Amniotic epithelial cell (primary cell): ENCODE results near the gene RHBDD1.

Source experiments
- DNase-seq: peaks from one replicate; pipeline ENCODE4 v3.0.0-alpha.2; 2010; ENCODE audit warnings: low read depth

Gene RHBDD1

DNA sequence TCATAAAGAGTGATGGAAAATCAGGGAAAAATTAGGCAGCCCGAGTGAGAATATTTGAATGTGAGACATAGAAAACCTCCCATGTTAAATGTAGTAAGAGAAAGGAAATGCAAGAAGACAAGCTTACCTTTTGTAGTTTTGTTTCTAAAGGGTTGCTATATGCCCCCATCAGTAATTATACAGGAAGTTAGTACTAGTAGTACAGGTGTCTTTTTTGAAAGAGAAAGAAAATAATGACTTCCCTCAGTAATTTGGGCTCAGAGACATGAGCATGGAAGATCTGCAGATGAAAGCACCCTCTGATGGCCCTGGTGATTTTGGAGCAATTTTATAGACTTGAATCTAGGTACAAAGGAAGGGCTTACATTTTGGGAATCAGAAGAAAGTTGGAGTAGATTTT is 80.8 kb downstream of the RHBDD1 start:
- DNase-seq, result no peak

DNA sequence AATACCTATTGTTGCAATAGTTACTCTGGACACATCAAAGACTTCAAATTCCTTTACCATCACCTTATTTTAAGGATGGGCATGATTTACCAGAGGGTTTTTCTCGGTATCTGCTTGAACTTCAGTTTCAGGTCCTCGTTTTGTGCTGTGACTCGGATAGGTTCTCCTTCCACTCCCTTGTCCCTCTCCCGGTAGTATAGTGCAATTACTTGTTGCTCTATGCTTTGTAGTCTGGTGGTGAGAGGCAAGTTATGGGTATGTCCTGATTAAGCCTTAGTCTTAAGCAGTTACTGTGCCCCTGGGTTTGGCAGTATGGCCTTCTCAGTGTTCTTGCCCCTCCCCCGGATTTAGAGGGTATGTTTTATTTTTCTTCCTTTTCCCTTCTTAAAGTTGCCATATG is 96.6 kb downstream of the RHBDD1 start:
- no peak for DNase-seq

DNA sequence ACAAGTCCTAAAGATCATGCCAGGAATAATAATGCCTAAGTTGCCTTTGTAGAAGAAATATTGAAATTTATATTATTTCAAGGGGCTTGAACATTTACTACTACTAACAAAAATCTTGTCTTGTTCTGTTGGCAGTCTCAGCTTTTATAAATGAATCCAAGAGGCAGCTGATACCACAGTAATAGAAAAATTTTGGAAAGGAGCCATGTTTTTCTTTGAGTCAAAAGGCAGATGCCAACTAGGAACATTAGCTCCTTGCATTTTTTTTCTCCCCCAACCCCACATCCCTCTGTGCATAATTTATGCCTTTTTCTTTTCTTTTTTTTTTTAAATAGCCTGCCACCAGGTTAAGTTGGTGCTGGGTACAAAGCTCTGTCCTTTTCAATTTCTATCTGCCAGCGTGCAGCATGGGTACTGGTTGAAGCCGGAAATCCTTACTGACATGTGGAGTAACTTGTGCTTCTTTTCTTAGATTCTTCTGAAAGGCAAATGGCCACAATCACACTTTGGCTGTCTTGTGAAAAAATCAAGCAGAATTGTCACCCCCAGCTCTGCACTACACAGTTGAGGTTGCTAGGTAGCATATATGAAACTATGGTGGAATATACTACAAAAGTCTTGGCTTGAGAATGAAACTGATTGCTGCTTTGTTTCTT is 98.8 kb downstream of the RHBDD1 start:
- DNase-seq, result no peak

DNA sequence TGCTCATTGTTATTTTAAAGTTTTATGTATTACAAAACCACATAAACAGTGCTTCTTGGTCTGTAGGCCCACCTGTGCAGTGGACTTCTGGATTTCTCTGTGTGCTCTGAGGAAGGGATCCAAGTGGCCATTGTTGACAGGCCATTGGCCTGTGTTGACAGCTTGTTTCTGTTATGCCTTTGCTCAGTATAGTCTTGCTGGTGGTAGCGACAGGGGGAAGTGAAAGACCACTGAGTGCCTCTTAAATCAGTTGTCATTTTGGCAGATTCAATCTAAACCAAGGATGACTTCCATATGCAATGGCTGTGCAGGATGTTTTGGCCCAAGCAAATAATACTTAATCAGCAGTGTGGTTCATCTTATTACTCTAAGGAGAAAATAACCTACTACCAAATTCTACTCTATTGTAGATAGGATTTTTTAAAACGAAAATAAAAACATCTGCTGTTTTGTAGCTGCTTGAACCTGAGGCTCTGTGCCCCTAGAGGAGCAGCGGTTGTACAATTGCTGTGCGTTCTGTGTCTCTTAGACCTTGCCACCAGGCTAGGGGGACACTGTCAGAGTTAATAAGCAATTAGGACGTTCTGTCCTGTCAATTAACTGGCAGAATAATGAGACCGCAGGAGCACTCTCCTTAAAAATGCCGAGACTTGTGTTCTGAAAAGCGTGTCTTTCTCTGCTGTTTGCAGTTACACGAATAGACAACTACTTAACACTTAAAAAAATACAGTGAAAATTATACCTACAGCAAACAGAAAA is 108.2 kb downstream of the RHBDD1 start:
- DNase-seq, result no peak

DNA sequence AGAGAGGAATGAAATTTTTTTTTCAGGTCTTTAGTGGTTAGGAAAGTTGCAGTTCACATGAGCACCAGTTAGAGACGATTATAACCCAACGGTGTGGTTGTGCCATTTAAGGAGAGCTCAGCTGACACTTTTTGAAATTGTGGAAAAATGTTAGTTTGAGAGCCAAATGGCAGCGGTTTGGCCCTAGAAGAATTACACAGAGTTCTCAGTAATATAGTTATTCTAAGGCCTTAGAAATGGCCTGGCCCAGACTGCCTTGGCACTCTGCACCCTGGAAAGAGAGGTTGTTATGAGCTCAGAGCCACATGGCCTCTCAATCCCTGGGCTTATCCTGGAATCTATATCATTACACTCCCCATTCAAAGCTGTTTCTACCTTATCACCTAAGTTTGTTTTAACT is 117.4 kb downstream of the RHBDD1 start:
- no peak for DNase-seq

DNA sequence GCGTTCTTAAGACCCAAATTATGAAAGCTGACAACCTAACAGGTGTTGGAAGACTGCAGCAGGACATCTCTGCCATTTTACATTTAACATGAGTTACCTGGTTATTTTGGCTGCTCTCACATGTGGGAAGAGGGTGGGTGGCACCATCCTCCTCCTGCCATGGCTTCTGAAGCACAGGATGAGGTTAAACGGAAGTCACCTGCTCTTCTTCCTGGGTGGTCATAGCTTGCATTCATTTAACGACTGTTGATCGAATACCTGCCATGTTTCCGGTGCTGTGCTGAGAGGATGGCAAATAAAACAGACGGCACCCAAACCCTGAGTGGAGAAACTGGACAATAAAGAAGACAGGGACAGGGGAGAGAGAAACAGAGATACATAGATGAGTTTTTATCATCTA is 118.0 kb downstream of the RHBDD1 start:
- DNase-seq, result no peak

DNA sequence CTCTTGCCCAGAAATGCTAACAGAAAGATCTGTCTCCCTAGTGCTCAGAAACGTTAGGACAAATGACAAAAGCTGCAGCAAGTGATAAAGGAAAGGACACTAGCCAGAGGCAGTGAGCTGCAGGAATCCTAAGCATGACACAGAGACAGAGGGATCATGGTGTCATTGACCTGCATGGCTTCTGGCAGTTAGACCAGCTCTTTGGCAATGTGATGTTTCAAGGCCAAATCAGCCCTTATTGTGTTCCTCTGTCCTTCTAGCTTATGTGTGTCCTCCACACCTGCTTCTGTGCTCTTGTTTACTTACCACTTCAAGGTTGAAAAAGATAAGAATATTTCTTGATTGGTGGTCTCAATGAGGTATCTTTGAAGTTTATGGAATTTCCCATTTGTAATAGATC is 120.8 kb downstream of the RHBDD1 start:
- no peak for DNase-seq

DNA sequence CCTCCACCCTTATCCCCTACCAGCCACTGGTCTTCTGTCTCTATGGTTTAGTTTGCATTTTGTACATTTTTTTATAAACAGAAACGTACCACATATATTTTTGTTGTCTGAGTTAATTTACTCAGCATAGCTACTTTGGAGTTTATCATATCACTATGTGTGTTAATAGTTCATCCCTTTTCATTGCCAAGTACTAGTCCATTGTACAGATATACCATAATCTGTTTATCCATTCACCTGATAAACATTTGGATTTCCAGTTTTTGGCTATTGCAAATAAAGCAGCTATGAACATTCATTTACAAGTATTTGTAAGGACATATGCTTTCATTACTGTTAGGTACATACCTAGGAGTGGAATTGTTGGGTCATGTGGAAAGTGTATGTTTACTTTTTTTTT is 123.6 kb downstream of the RHBDD1 start:
- no peak for DNase-seq

DNA sequence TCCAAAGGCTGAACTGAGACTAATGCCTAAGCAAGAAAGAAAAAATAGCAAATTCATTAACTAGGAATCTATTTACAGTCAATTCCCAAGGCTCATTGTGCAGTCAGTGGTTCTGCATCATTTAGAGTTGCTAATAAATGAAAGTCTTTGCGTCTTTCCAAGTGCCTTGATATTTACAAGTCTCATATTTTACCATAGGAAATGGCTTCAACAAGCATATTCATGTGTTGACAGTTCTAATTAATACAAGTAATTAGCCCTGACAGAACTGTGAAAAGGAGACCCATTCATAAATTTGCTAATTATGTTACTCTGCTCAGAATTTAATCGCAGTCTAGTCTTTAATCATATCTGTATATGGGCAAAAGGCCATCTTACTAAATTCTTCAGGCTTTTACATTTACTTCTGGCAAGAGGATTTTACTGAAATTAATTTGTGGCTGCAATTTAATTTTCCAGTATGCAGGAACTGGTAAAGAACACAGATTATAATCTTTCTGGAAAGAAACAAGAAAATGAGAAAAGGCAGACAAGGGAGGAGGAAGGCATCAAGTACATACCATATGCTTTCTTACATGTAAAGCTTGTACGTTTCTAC is 126.4 kb downstream of the RHBDD1 start:
- DNase-seq, result no peak

DNA sequence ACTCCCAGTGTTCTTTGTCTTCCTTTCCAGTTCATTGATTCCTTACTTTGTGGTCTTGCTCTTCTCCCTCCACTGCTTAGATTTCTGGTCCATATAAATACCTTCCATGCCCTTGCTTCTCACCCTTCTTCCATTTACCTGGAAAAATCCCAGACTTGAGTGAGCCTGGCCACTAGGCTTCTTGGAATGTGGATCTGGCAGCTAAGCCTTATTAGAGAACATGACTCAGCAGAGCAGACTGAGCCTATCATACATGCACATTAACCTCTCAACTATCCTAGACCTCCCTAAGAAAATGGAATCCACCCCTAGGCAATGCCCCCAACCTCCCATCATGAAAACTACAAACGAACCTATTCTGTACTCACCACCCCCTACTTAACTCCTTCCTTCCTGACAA is 127.7 kb downstream of the RHBDD1 start:
- peak; percentile 71 for DNase-seq

DNA sequence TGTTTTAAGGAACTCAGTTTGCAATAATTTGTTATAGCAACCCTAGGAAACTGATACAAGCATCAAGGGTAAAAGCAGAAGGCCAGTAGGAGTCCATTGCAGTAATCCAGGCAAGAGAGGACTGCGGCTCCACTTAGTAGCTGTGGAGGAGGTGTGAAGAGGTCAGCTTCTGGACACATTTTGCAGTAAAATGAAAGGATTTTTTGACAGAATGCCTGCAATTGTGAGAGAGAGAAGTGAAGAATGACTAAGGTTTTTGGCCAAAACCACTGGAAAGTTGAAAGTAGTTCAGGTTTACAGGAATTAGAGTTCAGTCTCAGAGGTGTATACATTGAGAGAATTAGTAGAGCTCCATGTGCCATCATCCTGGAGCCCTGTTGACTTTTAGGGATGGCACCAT is 129.5 kb downstream of the RHBDD1 start:
- DNase-seq, result no peak

DNA sequence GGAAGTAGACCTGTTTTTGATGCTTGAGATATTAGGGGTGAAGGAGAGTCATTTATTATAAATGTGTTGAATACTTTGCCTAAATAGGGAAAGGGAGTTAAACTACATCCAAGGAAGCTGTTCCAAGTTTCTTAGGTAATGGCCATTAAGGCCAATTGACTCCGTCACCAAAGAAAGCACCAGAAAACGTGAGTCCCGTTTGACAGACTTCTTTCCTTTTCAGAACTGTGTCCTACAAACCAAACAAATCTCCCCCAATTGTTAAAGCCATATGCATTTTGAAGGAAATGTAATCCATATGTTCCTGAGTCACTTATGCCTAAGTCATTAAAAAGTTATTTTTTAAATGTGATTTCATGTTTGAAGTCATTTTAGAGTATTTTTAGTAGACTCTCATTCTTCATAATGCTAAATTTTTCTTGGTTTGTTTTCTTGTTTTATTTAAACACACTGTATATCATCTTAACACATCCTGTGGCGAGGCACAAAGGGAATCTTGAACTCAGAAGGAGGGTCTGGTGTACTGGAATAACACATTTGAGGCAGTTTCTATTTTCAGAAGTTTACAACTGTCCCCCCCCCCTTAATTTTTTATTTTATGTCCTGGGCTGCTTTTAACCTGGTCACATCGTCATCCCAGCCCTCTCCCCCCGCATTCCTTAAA is 133.7 kb downstream of the RHBDD1 start:
- DNase-seq, result no peak

DNA sequence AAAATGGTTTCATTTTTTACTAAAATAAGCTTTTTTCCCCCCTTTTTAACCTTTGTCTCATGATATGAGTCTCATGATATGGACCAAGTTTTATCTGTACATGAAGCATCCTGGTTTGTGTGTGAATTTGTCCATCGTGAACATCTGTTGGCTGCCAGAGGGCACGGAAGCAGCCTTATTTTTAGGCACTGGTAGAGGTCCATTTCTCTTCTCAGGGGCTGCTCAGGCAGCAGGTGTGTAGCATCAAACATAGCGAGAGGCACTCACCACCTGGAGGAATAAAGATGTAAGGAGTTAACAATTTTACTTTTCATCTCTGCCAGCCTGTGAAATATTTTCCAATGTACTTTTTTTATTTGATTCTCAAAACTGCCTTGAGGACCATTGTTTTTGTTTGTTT is 134.5 kb downstream of the RHBDD1 start:
- no peak for DNase-seq

DNA sequence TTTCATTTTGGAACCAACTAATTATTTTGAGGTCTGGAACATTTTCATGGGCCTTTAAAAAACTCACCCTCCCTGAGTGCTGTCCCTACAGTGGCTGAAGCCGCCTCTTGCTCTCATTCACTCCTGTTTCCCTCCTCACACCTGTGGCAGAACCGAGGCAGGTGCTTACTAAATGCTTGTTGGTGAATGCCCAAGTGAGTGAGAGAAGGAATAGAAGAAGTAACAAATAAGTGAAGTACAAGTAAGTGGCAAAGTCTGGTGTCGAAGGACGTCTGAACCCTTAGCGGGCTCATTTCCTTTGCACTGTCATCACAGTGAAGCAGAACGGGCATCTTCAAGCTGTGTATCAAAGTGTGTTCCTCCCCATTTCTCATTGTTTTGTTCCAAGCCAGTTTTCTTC is 135.2 kb downstream of the RHBDD1 start:
- DNase-seq, result no peak

DNA sequence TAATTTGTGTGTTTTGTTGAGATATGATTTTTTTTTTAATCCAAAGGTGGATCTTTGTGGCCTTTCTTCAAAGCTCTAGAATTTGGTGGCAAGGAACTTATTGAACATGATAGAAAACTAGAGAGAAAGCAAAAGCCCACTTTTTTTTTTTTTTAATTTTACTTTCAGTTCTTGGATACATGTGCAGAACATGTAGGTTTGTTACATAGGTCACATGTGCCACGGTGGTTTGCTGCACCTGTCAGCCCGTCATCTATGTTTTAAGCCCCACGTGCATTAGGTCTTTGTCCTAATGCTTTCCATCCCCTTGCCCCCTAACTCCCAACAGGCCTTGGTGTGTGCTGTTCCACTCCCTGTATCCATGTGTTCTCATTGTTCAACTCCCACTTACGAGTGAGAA is 135.9 kb downstream of the RHBDD1 start:
- DNase-seq, result no peak

DNA sequence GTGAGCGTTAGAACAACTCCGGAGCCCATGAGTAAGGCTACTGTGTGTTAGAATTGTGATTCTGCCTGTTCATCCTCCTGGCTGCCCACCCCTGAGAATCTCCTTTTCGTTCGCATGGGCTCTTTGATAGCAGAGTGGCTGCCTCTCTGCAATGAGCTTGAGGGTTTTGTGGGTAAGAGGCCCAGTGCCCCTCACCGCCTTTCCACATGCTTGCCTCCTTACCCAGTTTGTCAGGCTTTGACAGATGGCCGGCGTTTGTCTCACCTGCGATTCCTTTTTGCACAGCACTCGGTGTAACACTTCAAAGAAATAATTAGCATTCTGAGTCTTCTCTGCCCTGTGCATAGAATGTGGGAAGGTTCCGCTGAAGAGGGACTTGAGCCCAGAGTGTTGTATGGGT is 138.0 kb downstream of the RHBDD1 start:
- no peak for DNase-seq

DNA sequence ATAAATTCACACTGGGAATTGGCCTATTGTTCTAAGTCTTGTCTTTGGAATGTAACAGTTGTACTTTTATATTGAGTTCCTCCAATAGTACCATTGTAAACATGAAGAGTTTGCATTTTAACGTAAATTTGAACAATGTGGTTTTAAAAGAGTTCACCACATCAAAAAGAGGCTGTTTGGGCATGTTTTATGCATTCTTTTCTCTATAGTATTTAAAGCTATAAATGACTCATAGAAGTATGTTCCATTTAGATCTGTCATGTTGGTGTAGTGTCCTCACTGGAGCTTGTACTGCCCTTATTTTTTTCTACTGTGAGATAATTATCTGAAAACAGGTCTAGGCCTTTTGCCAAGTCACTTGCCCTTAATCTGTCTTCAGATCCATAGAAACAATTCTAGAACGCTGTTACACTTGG is 141.9 kb downstream of the RHBDD1 start:
- DNase-seq, result peak; percentile 68

DNA sequence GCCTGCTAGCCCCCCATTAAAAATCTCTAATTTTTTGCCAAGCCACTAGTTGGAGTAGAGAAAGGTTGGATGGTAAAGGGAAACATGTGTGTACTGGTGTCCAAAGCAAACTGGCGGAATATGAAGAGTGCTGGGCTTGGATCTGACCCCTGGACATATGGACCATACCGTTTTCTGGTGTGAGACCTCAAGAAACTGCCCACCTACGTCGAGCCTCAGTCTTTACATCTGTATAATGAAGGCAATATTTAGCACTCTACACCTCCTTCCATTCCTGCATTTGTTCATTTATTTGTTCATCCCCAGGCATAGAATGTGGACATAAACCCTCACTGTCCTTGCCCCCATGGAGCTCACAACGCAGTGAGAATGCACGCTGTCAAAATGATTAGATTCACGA is 142.4 kb downstream of the RHBDD1 start:
- no peak for DNase-seq

DNA sequence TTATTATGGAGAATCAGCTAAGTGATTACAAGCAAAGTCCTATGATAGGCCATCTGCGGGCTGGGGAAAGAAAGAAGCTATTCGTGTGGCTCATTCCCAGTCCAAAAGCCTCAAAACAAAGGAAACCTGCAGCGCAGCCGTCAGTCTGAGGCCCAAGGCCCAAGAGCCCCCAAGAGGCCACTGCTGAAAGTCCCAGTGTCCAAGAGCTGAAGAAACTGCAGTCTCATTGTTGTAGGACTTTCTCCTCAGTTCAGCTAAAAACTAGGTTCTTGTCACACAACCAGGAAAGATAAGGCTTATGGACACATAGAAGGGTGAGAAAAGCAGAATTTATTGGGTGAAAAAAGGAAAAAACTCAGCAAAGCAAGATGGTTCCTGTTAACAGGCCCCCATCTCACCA is 143.2 kb downstream of the RHBDD1 start:
- no peak for DNase-seq

DNA sequence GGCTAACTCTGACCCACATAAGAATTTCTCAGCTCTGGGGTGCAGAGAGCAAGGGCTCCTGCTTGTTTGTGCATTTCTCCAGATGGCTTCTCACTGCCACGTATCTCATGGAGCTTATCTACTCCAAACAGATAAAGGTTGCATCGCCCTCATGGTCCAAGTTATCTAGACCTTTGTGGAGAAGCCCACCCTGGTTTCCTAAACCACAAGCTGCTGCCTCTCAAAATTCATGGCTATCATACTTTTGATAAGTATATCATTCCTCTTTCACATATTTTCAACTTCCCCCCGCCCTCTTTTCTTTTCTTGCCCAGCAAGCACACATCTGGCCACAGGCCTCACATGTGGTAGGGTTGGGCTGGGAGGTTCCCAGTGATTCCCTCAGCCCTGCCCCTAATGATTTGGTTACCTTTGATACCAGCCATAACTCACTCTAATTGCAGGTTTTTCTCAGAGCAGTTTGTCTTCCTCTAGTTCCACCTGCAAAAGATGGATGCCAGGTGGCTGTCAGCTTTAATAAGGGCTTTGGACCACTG is 146.0 kb downstream of the RHBDD1 start:
- DNase-seq, result peak; percentile 60

DNA sequence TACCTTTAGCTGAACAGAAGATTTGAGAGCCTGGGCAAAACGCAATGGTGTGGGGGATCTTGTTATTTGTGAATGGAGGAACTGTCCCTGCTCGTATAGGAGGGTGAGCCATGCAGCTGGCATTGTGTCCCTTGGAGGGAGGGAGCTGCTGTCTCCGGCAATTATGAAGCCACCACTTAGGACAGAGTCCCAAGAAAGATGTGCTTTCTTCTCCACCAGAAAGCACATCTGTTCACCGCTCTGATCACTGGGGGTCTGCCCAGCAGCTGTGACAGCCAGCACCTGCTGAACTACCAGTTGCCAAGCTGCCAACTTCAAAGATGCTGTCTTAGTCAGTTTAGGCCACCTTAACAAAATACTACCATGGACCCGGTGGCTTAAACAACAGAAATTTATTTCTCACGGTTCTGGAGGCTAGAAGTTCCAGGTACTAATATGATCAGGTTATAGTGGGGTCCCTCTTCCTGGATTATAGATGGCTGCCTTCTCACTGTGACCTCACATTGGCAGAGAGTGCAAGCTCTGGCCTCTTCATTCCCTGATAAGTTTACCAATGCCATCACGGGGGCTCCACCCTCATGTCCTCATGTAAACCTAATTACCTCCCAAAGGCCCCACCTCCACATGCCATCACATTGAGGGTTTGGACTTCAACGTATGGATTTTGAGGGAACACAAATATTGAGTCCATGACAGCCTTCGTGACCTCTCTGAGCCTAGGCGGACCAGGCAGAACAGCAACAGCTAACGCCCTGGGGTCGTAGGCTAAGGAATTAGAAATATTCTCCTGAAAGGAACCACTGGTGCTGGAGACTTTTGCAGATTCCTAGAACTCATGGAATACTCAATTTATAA is 148.3 kb downstream of the RHBDD1 start:
- DNase-seq, result no peak
